HG02610 (cell line): ENCODE measurements around the gene RPL3.

Experiments
- ATAC-seq: cut with Tn5 transposase; IDR thresholded peaks from one replicate; pipeline ENCODE4 v1.9.1; 2021; ENCODE audit warnings: mild to moderate bottlenecking, moderate library complexity; ENCODE audit not compliant: unreplicated experiment

The RPL3 gene

GRCh38 chr22:39317775-39318506, 1.5 kb downstream of the RPL3 start:
- ATAC-seq: no peak

- ATAC-seq: no peak
These were observed 2.2 kb downstream of the RPL3 start for GRCh38 chr22:39317084-39317774.

GRCh38 chr22:39316440-39317083, 2.9 kb downstream of the RPL3 start:
- ATAC-seq: no peak

GRCh38 chr22:39315389-39315788, 4.0 kb downstream of the RPL3 start:
- no peak for ATAC-seq

- ATAC-seq: no peak
These were observed 5.0 kb downstream of the RPL3 start for GRCh38 chr22:39314251-39314971.

- ATAC-seq: no peak
These were observed 6.0 kb downstream of the RPL3 start for GRCh38 chr22:39313258-39314001.

- ATAC-seq: no peak
These were observed 7.0 kb downstream of the RPL3 start for GRCh38 chr22:39312410-39312809.

- ATAC-seq: no peak
These were observed 7.6 kb downstream of the RPL3 start for GRCh38 chr22:39311592-39312400.

GRCh38 chr22:39309881-39310714, 9.3 kb downstream of the RPL3 start:
- ATAC-seq: no peak

- no peak for ATAC-seq
These were observed 10.0 kb downstream of the RPL3 start for GRCh38 chr22:39309364-39309861.

GRCh38 chr22:39308614-39309363, 10.6 kb downstream of the RPL3 start:
- ATAC-seq: no peak

GRCh38 chr22:39306456-39307361, 12.7 kb downstream of the RPL3 start:
- no peak for ATAC-seq

GRCh38 chr22:39303892-39304671, 15.3 kb downstream of the RPL3 start:
- no peak for ATAC-seq

- no peak for ATAC-seq
These were observed 16.1 kb downstream of the RPL3 start for GRCh38 chr22:39303358-39303757.

GRCh38 chr22:39302431-39302960, 16.9 kb downstream of the RPL3 start:
- ATAC-seq: no peak

- ATAC-seq: no peak
These were observed 17.5 kb downstream of the RPL3 start for GRCh38 chr22:39301926-39302325.
